HEK293 (cell line): Measurements from ENCODE around the gene STK39.

Experiments used
- CTCF ChIA-PET: fragments of 350-600 bp; formaldehyde crosslinking; extraction: SDS; loops from one replicate; lab custom pipeline; 2021; ENCODE audit warnings: antibody characterized with exemption; lab: Yijun Ruan, JAX
- POLR2A ChIA-PET: fragments of 300-600 bp; formaldehyde crosslinking; extraction: SDS; loops from one replicate; lab custom pipeline; 2020; ENCODE audit warnings: antibody characterized with exemption, inconsistent platforms; lab: Yijun Ruan, JAX
- H3K27ac ChIP-seq: fragments of 200-500 bp; sonication (Bioruptor generic); 2 replicates; pipeline ENCODE4 v1.5.1; 2014; ENCODE audit warnings: low read depth, low read length, control low read depth, inconsistent platforms; ENCODE audit errors: extremely low read depth
- H3K36me3 ChIP-seq, 2 experiments: fragments of 200-500 bp in 1 of 2; sonication (Bioruptor generic) in 1 of 2; 1 replicate in 1 of 2; 2 replicates in 1 of 2; pipeline ENCODE4 v1.5.1; 2014 to 2017; ENCODE audit warnings: inconsistent platforms in 2 of 2, low read length in 2 of 2; ENCODE audit not compliant: control insufficient read depth in 2 of 2, insufficient read depth in 1 of 2
- H3K4me1 ChIP-seq: fragments of 200-500 bp; sonication (Bioruptor generic); 2 replicates; pipeline ENCODE4 v1.5.1; 2014; ENCODE audit warnings: mild to moderate bottlenecking, low read length, inconsistent platforms; ENCODE audit not compliant: control insufficient read depth, insufficient read depth
- H3K4me3 ChIP-seq: 2 replicates; pipeline ENCODE4 v1.5.1; 2011; ENCODE audit warnings: low read depth, mild to moderate bottlenecking, control low read depth, low read length, moderate library complexity
- H3K9me3 ChIP-seq: fragments of 200-500 bp; sonication (Bioruptor generic); 2 replicates; pipeline ENCODE4 v1.5.1; 2014; ENCODE audit warnings: low read depth, low read length, inconsistent platforms; ENCODE audit not compliant: control insufficient read depth, insufficient read depth
- HOXA7 ChIP-seq: sonication (generic); formaldehyde crosslinking; IDR thresholded peaks from 2 replicates; pipeline ENCODE4 v1.8.1; 2022; ENCODE audit warnings: missing genetic modification reagents, borderline replicate concordance
- KLF8 ChIP-seq: fragments of 450-650 bp; formaldehyde crosslinking; IDR thresholded peaks from 2 replicates; pipeline ENCODE4 v1.5.1; 2016; ENCODE audit warnings: missing biosample characterization, missing genetic modification characterization
- OSR2 ChIP-seq: fragments of 450-650 bp; formaldehyde crosslinking; IDR thresholded peaks from 2 replicates; pipeline ENCODE4 v1.5.1; 2016; ENCODE audit warnings: missing biosample characterization, missing genetic modification characterization
- PRDM1 ChIP-seq: fragments of 450-650 bp; formaldehyde crosslinking; IDR thresholded peaks from 2 replicates; pipeline ENCODE4; 2016; ENCODE audit warnings: missing biosample characterization, missing genetic modification characterization
- SETDB1 ChIP-seq: IDR thresholded peaks from one replicate; pipeline ENCODE4 v1.6.1; 2017; ENCODE audit warnings: mild to moderate bottlenecking, low read length, moderate library complexity, mixed read lengths; ENCODE audit not compliant: insufficient read length
- YY2 ChIP-seq: fragments of 450-650 bp; formaldehyde crosslinking; IDR thresholded peaks from 2 replicates; pipeline ENCODE4 v1.5.1; 2016; ENCODE audit warnings: missing biosample characterization, missing genetic modification characterization
- ZBTB20 ChIP-seq: fragments of 450-650 bp; formaldehyde crosslinking; IDR thresholded peaks from 2 replicates; pipeline ENCODE4 v1.5.1; 2016; ENCODE audit warnings: missing biosample characterization, missing genetic modification characterization
- ZBTB7A ChIP-seq: fragments of 450-650 bp; formaldehyde crosslinking; IDR thresholded peaks from 2 replicates; pipeline ENCODE4 v1.5.1; 2016; ENCODE audit warnings: low read depth, missing biosample characterization, missing genetic modification characterization
- ZFHX2 ChIP-seq: fragments of 450-650 bp; formaldehyde crosslinking; conservative IDR thresholded peaks from 2 replicates; pipeline ENCODE4 v1.5.1; 2016; ENCODE audit warnings: missing biosample characterization, missing genetic modification characterization
- ZIC2 ChIP-seq: fragments of 450-650 bp; formaldehyde crosslinking; IDR thresholded peaks from 2 replicates; pipeline ENCODE4 v1.5.1; 2016; ENCODE audit warnings: missing biosample characterization, missing genetic modification characterization
- ZNF138 ChIP-seq: fragments of 450-650 bp; formaldehyde crosslinking; IDR thresholded peaks from 2 replicates; pipeline ENCODE4 v1.5.1; 2016; ENCODE audit warnings: missing biosample characterization, missing genetic modification characterization, borderline replicate concordance
- ZNF221 ChIP-seq: fragments of 450-650 bp; formaldehyde crosslinking; IDR thresholded peaks from 2 replicates; pipeline ENCODE4 v1.5.1; 2017; ENCODE audit warnings: missing biosample characterization, missing genetic modification characterization, borderline replicate concordance
- ZNF239 ChIP-seq: fragments of 450-650 bp; formaldehyde crosslinking; IDR thresholded peaks from 2 replicates; pipeline ENCODE4 v1.5.1; 2016; ENCODE audit warnings: missing biosample characterization, missing genetic modification characterization
- ZNF394 ChIP-seq: fragments of 450-650 bp; formaldehyde crosslinking; IDR thresholded peaks from 2 replicates; pipeline ENCODE4 v1.5.1; 2016; ENCODE audit warnings: missing biosample characterization, missing genetic modification characterization, mild to moderate bottlenecking, moderate library complexity, borderline replicate concordance
- ZNF514 ChIP-seq: fragments of 450-650 bp; formaldehyde crosslinking; IDR thresholded peaks from 2 replicates; pipeline ENCODE4 v1.5.1; 2016; ENCODE audit warnings: missing biosample characterization, missing genetic modification characterization
- ZNF530 ChIP-seq: fragments of 450-650 bp; formaldehyde crosslinking; IDR thresholded peaks from 2 replicates; pipeline ENCODE4 v1.5.1; 2016; ENCODE audit warnings: low read depth, missing biosample characterization, missing genetic modification characterization
- ZNF596 ChIP-seq: fragments of 450-650 bp; IDR thresholded peaks from 2 replicates; pipeline ENCODE4 v1.5.0; 2018; ENCODE audit warnings: missing biosample characterization, mild to moderate bottlenecking, missing genetic modification characterization, moderate library complexity
- ZNF600 ChIP-seq: fragments of 450-650 bp; formaldehyde crosslinking; IDR thresholded peaks from 2 replicates; pipeline ENCODE4 v1.5.1; 2016; ENCODE audit warnings: missing biosample characterization, missing genetic modification characterization
- ZNF747 ChIP-seq: fragments of 450-650 bp; formaldehyde crosslinking; IDR thresholded peaks from 2 replicates; pipeline ENCODE4 v1.5.1; 2016; ENCODE audit warnings: missing biosample characterization, missing genetic modification characterization
- ZSCAN16 ChIP-seq: fragments of 450-650 bp; formaldehyde crosslinking; IDR thresholded peaks from 2 replicates; pipeline ENCODE4 v1.5.1; 2016; ENCODE audit warnings: missing biosample characterization, missing genetic modification characterization
- ZSCAN23 ChIP-seq: fragments of 450-650 bp; formaldehyde crosslinking; IDR thresholded peaks from 2 replicates; pipeline ENCODE4 v1.5.1; 2016; ENCODE audit warnings: missing biosample characterization, missing genetic modification characterization
- TF ChIP-seq, protein P1 (sequence below): fragments of 450-650 bp; formaldehyde crosslinking; IDR thresholded peaks from 2 replicates; pipeline ENCODE4 v1.5.1; 2017; ENCODE audit warnings: missing biosample characterization, missing genetic modification characterization
- TF ChIP-seq, protein P2 (sequence below): fragments of 450-650 bp; formaldehyde crosslinking; IDR thresholded peaks from 2 replicates; pipeline ENCODE4 v1.5.1; 2016; ENCODE audit warnings: missing biosample characterization, missing genetic modification characterization
- TF ChIP-seq, protein P3 (sequence below): fragments of 450-650 bp; formaldehyde crosslinking; IDR thresholded peaks from 2 replicates; pipeline ENCODE4 v1.5.1; 2017; ENCODE audit warnings: missing biosample characterization, missing genetic modification characterization
- TF ChIP-seq, protein P4 (sequence below): fragments of 450-650 bp; formaldehyde crosslinking; IDR thresholded peaks from 2 replicates; pipeline ENCODE4 v1.5.1; 2016; ENCODE audit warnings: missing biosample characterization, missing genetic modification characterization
- TF ChIP-seq, protein P5 (sequence below): fragments of 450-650 bp; formaldehyde crosslinking; IDR thresholded peaks from 2 replicates; pipeline ENCODE4 v1.5.1; 2016; ENCODE audit warnings: missing biosample characterization, missing genetic modification characterization

Gene STK39

DNA sequence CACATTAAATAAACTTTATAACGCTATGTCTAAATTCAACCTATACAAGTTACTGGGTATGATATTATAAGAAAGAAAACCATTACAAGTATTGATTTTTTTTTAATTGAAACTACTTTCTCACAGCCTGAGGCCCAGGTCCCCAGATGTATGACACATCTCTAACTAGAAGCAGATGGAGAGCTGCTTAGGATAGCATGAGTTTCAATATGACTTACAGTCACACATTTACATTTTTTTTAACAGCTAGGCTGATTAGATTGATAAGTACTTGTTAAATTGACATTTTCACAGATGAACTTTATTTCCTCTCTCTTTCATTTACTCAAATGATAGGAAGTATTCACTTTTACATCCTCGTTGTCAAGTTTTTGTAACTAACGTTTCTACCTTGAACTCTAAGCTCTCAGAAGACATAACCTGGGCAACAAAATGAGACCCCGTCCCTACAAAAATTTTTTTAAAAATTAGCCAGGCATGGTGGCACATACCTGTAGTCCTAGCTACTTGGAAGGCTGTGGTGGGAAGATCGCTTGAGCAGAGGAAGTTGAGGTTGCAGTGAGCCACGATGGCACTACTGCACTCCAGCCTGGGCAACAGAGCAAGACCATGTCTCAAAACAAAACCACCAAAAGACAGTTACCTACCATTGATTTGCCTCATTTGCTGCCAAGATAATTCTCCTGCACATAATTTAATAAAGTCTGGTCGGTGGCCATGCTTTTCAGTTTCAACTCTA is 52.4 kb downstream of the STK39 start:
- Histone ChIP-seq H3K36me3 (no peaks in the 10 kb centered on the region), H3K4me3 (no peak overlapping the region), H3K27ac (no peak overlapping the region), H3K4me1 (peaks cover 12% of the 10 kb centered on the region), H3K9me3 (no peaks in the 10 kb centered on the region)
- CTCF ChIA-PET, result no interaction called here
- TF ChIP-seq ZNF138 (tag by site-specific recombination) (no peak), HOXA7 (no peak)
- TF ChIP-seq, protein P1, sequence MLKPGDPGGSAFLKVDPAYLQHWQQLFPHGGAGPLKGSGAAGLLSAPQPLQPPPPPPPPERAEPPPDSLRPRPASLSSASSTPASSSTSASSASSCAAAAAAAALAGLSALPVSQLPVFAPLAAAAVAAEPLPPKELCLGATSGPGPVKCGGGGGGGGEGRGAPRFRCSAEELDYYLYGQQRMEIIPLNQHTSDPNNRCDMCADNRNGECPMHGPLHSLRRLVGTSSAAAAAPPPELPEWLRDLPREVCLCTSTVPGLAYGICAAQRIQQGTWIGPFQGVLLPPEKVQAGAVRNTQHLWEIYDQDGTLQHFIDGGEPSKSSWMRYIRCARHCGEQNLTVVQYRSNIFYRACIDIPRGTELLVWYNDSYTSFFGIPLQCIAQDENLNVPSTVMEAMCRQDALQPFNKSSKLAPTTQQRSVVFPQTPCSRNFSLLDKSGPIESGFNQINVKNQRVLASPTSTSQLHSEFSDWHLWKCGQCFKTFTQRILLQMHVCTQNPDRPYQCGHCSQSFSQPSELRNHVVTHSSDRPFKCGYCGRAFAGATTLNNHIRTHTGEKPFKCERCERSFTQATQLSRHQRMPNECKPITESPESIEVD, result 0 out of 2 replicates have a peak, but pooled peaks have one; percentile 17
- POLR2A ChIA-PET, result interaction anchor here (0.5 kb wide), 1 partner anchor 471 kb away, joined by 3 read pairs; no protein-coding TSS in a partner anchor

DNA sequence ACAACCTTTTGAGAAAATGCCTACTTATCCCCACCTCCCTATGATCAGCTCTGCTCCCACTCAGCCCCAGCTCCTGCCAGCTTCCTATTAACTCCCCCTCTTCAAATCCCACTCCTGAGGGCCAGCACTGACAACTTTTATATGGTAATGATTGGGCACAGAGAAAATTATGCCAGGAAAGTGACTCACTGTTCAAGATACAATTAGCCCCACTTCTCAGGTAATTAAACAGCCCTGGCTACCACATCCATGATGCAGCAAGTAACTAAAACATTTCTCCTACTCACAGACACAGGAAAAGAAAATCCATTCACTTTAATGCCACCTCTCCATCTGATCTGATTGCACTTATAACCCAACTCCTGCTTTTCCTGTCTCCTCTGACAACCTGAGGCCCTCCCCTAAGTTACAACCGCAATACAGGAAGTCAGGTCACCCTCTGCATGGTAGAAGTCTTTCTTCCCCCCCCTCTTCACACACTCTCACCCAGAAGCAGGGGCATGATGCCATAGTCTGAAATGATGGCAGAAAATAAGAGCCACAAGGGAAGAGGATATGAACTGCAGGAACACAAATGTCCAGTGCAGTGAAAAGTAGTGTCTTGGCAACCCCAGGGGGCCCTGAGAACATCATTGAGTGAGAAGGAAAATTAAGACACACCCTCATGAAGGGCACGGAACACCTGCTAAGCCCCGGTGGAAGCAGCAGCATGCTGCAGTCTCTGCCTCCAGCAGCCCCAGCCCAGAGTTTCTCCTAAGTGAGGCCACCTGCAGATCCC is 54.4 kb downstream of the STK39 start:
- Histone ChIP-seq H3K36me3 (no peaks in the 10 kb centered on the region), H3K4me3 (no peak overlapping the region), H3K27ac (no peak overlapping the region), H3K4me1 (peaks cover 12% of the 10 kb centered on the region), H3K9me3 (no peaks in the 10 kb centered on the region)
- ChIA-PET CTCF (no interaction called here), POLR2A (no interaction called here)
- TF ChIP-seq ZNF394 (tag by site-specific recombination), result no peak
- no peak for TF ChIP-seq YY2 (tag by site-specific recombination)
- no peak for TF ChIP-seq ZBTB7A (tag by site-specific recombination)
- no peak for TF ChIP-seq ZNF239 (tag by site-specific recombination)
- no peak for TF ChIP-seq ZNF221 (tag by site-specific recombination)
- peak; percentile 72 for TF ChIP-seq ZIC2 (tag by site-specific recombination)
- TF ChIP-seq ZNF514, result no peak
- no peak for TF ChIP-seq ZNF530
- TF ChIP-seq ZNF747, result no peak
- no peak for TF ChIP-seq ZNF596 (tag by site-specific recombination)
- TF ChIP-seq, protein P2, sequence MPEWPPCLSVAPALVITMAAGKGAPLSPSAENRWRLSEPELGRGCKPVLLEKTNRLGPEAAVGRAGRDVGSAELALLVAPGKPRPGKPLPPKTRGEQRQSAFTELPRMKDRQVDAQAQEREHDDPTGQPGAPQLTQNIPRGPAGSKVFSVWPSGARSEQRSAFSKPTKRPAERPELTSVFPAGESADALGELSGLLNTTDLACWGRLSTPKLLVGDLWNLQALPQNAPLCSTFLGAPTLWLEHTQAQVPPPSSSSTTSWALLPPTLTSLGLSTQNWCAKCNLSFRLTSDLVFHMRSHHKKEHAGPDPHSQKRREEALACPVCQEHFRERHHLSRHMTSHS (tag by site-specific recombination), result no peak
- peak; percentile 44 for TF ChIP-seq ZFHX2 (tag by site-specific recombination)
- TF ChIP-seq OSR2, result peak; percentile 10; the same call in 1 of the 2 replicates
- no peak for TF ChIP-seq ZSCAN16 (tag by site-specific recombination)
- TF ChIP-seq, protein P3, sequence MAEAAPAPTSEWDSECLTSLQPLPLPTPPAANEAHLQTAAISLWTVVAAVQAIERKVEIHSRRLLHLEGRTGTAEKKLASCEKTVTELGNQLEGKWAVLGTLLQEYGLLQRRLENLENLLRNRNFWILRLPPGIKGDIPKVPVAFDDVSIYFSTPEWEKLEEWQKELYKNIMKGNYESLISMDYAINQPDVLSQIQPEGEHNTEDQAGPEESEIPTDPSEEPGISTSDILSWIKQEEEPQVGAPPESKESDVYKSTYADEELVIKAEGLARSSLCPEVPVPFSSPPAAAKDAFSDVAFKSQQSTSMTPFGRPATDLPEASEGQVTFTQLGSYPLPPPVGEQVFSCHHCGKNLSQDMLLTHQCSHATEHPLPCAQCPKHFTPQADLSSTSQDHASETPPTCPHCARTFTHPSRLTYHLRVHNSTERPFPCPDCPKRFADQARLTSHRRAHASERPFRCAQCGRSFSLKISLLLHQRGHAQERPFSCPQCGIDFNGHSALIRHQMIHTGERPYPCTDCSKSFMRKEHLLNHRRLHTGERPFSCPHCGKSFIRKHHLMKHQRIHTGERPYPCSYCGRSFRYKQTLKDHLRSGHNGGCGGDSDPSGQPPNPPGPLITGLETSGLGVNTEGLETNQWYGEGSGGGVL (tag by site-specific recombination), result peak; percentile 69
- TF ChIP-seq, protein P4, sequence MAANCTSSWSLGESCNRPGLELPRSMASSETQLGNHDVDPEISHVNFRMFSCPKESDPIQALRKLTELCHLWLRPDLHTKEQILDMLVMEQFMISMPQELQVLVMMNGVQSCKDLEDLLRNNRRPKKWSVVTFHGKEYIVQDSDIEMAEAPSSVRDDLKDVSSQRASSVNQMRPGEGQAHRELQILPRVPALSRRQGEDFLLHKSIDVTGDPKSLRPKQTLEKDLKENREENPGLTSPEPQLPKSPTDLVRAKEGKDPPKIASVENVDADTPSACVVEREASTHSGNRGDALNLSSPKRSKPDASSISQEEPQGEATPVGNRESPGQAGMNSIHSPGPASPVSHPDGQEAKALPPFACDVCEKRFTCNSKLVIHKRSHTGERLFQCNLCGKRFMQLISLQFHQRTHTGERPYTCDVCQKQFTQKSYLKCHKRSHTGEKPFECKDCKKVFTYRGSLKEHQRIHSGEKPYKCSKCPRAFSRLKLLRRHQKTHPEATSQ, result no peak
- no peak for TF ChIP-seq ZSCAN23 (tag by site-specific recombination)
- no peak for TF ChIP-seq SETDB1
- TF ChIP-seq, protein P5, sequence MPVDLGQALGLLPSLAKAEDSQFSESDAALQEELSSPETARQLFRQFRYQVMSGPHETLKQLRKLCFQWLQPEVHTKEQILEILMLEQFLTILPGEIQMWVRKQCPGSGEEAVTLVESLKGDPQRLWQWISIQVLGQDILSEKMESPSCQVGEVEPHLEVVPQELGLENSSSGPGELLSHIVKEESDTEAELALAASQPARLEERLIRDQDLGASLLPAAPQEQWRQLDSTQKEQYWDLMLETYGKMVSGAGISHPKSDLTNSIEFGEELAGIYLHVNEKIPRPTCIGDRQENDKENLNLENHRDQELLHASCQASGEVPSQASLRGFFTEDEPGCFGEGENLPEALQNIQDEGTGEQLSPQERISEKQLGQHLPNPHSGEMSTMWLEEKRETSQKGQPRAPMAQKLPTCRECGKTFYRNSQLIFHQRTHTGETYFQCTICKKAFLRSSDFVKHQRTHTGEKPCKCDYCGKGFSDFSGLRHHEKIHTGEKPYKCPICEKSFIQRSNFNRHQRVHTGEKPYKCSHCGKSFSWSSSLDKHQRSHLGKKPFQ (tag by site-specific recombination), result no peak
- no peak for TF ChIP-seq PRDM1 (tag by site-specific recombination)
- no peak for TF ChIP-seq KLF8 (tag by site-specific recombination)
- no peak for TF ChIP-seq ZNF600 (tag by site-specific recombination)
- no peak for TF ChIP-seq ZBTB20 (tag by site-specific recombination)
